Measurements from ENCODE around the gene KNDC1. TPM values are rescaled to one million over a fixed set of nuclear protein-coding genes. Genes with fewer than 3 reads are reported as not detected.
"Not testable (repeated sequence)": the region's sequence is repeated elsewhere in the genome, so short reads cannot be mapped to it uniquely, and the experiment has no call there.

KNDC1 gene, protein sequence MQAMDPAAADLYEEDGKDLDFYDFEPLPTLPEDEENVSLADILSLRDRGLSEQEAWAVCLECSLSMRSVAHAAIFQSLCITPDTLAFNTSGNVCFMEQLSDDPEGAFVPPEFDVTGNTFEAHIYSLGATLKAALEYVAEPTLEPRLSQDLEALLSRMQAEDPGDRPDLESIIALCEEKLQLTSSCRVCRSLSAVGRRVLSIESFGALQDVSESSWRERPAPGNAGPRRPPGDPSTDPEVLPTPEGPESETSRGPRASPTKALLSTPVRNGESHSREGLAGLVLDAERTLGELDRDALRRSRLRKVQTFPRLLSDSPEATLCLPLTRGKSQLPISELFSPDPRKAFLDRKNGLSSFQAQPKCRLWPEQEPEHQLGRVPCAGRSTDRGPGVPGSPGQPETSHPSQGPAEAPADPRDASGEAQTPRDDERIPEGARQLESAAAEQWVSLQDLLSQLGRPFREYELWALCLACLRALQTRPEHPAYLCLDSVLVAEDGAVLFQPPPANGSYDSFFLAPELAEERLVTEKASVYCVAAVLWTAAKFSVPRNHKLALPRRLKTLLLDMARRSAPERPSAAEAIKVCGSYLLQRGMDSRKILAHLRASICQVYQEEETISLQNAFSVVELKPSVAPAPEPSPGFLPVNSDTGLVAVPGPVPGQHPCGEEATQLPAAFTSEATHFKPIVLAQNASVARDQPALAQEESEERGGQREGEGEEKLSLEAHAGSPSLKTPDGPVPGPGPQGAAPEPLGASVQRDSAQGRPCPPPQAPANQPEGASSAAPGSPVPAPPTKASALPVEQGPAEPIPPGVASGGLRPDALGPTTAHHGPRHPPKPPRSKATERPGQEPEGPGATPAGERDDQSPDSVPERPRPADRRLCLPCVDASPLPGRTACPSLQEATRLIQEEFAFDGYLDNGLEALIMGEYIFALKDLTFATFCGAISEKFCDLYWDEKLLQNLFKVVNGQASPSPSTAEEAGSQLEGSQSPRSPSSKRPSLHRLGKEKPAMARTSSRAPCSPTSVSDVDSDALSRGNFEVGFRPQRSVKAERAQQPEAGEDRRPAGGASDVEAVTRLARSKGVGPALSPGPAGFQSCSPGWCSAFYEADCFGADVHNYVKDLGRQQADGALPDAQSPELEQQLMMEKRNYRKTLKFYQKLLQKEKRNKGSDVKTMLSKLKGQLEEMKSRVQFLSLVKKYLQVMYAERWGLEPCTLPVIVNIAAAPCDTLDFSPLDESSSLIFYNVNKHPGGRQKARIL (N-terminal part only)
- 10.7 TPM for polyA plus RNA-seq (ENCODE audit: insufficient read length)

DNA sequence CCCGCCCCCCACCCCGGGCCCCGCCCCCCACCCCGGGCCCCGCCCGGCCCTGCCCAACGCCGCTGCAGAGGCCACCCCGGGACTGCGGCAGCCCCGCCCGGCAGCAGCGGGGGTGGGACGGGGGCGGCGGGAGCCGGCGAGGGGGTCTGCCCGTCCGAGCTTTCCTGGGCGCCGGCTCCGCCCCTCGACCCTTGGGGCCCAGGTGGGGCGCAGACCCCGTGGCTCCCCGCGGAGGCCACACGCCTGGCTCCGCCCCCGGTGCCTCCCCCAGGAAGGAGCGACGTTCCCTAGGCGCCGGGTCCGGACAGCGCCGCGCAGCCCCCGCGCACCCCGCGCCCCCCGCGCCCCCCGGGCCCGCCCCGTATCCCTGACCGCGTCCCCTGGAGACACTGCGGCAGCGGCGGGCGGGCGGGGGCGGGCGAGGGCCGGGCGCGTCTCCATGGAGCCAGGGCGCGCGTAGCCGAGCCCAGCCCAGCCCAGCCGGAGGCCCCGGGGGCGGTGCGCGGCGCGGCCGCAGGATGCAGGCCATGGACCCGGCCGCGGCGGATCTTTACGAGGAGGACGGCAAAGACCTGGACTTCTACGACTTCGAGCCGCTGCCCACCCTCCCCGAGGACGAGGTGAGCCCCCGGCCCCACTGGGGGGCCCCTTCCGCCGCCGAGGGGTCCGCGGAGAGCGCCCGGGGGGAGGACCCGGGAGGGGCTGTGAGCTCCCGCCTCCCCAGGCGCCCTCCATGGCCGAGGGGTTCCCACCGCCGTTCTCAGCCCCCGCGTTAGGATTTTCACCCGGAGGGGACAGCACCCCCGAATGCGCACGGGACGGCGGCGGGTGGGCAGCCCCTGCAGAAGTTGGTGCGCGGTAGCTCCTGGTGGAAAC is at the start of gene KNDC1:
Gene KNDC1 (plus strand): TSS at position 270 of the 876 bp plus-strand sequence. CDS start 249 bp downstream, at position 519.
- DNase-seq, result peak; percentile 35

DNA sequence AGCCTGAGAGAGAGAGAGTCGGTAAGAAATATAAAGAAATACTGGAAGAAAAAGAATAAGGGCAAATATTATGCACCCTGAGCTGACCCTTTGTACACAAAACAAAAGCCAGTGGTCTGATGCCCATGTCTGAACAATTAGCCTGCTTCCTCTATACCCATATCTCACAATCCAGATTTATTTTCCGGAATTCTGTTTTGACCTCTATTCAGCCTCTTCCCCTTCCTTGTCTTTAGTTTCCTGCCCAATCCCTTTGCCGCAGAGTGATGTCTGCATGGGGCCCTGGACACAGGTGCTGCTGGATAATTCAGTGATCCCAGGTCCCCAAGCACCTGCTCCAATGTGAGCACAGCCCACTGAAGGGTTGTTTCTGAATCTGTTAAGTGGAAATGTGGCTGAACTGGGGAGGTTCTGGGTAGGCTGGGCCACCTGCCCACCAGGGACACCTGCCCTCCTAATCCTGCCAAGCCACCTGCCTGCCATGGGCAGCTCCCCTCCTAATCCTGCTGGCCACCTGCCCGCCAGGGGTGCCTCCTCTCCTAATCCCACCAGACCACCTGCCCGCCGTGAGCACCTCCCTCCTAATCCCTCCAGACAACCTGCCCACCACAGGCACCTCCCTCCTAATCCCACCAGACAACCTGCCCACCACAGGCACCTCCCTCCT is 49.3 kb upstream of the KNDC1 start:
- no peak for DNase-seq

DNA sequence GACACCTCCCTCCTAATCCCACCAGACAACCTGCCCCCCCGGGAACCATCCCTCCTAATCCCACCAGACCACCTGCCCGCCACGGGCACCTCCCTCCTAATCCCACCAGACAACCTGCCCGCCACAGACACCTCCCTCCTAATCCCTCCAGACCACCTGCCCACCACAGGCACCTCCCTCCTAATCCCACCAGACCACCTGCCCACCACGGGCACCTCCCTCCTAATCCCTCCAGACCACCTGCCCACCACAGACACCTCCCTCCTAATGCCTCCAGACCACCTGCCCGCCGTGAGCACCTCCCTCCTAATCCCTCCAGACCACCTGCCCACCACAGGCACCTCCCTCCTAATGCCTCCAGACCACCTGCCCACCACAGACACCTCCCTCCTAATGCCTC is 48.4 kb upstream of the KNDC1 start:
- DNase-seq, result not testable (repeated sequence)

DNA sequence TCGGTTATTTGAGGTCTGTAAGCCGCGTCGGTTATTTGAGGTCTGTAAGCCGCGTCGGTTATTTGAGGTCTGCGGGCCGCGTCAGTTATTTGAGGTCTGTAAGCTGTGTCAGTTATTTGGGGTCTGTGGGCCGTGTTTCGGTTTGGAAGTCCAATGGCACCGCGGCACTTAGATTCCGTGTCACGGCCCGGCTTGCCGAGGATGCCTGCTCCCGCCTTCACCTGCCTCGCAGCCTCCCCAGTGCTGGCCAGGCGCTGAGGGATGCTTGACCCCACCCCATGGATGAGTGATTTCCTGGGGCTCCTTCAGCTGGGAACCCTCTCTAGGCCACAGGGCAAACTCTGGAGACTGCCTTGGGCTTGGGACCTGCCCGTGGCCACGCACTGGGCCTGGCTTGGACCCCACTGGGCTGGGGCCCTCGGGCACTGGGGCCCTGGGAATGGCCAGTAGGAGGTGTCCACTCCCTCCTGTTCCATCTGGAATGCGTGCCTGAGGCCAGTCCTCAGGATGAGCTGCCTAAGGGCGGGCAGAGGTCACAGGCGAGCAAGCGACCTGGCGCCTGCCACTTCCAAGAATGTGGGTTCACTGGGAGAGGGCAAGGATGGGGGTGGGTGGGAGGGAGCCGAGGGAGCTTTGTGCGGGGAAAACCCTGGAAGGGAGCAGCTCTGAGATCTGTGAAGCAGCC is 46.7 kb upstream of the KNDC1 start:
- no peak for DNase-seq

DNA sequence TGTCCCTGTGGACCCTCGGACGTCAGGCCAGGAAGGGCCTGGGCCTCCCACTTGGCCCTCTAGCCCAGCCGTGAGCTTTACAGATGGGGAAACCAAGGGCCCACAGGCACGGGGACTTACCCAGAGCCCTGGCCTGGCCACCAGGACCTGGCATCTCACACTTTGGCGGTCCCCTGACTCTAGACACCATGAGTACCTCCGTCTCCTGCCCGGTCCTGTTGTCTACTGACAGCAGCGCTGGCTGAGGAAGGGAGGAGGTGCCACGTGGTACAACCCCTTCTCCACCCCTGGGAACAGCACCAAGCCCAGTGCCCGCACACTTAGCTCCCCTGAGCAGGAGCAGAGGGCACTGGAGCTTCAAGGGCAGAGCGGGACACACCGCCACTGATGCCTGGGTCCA is 46.2 kb upstream of the KNDC1 start:
- no peak for DNase-seq

DNA sequence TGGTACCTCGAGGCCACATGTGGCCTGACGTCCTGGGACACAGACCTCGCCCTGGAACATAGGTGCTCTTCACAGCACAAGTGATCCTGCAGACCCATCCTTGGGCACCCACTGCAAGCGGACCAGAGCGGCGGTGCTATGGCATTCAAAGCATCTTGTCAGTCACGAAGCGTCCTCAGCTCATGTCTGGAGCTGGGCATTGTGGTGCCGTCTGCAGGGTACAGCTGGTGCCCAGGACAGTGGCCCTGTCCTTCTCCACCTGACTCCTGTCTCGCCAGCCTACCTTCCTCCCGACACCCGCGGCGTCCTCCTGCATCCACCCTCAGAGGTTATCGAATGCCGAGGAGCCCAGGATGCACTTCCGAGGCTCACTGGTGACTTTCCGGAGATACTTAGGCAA is 45.8 kb upstream of the KNDC1 start:
- no peak for DNase-seq

DNA sequence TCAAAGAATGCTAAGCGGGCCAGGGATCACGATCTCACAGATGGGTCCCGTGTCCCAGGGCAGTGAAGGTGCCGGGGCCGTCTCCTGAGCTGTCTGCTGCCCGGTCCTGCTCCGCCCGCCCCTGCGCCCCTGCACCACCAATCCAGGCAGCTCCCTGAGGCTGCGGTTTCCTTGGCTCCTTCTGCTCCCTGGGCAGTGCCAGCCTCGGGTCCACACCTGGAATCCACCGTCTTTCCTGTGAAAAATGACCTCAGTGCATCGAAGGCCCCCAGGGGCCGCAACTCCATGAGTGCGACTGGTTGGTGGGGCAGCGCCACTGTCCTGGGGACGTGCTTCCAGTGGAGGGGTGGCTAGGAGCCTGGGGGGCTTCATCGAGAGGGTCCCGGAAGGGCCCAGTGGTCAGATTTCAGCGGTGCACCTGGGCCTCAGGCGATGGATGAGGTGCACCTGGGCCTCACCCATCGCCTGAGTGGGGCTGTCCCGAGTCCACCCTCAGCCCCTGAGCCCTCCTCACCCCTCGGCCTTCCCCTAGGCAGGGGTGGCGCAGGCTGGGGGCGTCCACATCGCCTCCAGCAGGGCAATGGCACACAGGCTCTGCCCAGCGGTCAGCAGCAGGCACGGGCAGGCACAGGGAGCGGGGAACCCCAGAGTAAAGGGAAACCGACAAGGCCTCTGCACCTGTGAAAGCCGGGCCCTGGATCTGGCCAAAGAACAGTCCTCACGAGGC is 45.1 kb upstream of the KNDC1 start:
- no peak for DNase-seq

DNA sequence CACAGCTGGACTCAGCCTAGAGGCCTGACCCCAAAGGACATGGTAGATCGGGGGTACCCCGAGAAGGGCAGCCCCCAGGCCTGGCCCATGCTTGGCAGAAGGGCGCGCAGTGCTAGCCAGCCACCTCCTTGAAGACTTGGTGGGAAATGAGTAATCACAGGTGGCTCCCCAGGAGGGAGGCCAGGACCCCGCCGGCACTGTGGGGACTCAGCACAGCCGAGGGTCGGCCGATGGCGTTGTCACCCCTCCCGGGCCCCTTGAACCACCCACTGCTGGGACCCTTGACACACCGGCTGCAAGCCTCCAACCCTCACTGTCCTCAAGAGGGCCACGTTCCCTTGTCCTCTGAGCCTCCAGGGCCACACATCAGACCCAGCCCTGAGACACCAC is 44.6 kb upstream of the KNDC1 start:
- no peak for DNase-seq

DNA sequence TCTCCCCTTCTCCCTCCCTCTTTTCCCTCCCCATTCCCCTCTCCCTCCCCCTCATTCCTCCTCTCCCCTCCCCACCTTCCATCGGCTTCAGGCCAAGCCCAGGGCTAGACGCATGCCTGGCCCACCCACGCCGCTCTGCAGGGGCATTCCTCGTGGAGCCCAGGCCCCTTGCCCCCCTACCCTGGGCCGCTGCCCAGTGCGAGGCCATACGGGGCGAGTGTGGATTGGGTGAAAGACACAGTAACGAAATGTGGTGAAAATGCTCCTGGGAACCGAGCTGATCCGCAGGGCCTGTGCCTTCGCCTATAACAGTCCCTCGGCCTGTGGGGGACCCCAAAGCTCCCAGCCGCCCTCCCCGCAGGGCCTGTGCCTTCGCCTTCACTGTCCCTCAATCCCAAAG is 44.0 kb upstream of the KNDC1 start:
- DNase-seq, result no peak

DNA sequence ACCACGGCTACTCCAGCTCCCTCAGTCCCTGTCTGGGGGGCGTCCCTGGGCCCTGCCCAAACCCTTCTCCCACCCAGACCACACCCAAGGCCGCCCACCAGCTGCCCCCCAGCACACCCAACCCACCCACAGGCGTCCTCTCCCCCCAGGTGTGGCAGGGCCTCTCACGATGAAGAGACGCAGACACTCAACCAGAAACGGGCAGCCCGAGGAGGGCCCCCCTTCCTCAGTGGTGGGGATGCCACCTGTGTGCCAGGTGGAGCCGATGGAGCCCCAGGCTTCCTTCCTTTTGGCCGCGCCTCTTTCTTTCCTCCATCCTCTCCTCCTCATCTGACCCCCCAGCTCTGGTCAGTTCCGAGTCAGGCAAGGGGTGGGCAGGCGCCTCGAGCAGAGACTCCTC is 43.6 kb upstream of the KNDC1 start:
- no peak for DNase-seq

DNA sequence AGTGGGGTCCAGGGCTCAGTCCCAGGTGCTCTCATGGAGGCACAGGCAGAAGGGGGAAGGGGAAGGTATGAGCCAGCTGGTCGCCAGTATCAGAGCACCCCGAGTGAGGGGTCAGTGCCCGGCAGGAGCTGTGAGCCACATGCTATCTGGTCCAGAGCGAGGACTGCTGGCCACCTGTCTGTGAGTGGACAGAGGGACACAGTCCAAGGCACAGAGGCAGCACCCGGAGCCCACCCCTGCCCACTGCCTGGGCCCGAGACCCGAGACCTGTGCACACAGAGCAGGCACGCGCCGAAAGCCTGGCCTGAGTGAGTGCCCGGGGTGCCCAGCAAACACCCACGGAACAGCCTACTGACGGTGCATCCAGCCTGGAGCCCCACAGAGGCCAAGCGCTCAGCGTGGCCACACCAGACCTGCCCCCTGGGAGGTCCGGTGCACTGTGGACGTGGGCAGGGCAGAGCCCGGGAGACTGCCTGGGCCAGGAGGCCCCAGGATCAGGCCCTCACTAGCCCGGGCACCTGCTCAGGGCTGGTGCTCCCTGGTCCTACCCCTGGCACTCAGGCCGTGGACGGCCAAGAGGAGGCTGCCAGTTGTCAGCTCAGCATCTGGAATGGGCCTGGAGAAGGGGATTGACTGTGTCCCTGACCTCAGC is 42.9 kb upstream of the KNDC1 start:
- DNase-seq, result no peak

DNA sequence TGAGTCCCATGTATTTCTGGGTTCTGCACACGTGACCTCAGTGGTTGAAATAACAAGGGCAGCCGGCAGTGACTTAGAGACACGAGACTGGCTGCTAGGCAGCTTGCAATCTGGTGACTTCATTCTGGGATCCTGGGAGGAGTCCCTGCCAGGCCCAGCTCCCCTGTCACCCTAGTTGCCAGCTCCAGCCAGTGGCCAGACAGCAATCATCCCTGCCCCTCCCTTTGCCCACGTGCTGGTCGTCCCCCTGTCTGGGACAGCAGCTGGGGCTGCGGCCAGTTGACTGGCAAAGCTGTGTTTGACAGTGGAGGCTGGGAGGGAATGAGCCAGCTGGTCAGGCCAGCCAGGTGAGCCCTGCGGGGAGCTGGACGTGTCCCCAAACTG is 42.3 kb upstream of the KNDC1 start:
- no peak for DNase-seq

DNA sequence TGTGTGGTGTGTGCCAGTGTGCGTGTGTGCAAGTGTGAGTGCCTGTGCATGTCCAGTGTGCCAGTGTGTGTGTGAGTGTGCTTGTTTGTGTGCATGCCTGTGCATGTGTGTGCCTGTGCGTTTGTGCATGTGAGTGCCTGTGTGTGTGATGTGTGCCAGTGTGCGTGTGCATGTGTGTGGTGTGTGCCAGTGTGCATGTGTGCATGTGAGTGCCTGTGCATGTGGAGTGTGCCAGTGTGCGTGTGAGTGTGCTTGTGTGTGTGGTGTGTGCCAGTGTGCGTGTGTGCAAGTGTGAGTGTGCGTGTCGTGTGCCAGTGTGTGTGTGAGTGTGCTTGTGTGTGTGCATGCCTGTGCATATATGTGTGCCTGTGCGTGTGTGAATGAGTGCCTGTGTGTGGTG is 38.5 kb upstream of the KNDC1 start:
- no peak for DNase-seq

DNA sequence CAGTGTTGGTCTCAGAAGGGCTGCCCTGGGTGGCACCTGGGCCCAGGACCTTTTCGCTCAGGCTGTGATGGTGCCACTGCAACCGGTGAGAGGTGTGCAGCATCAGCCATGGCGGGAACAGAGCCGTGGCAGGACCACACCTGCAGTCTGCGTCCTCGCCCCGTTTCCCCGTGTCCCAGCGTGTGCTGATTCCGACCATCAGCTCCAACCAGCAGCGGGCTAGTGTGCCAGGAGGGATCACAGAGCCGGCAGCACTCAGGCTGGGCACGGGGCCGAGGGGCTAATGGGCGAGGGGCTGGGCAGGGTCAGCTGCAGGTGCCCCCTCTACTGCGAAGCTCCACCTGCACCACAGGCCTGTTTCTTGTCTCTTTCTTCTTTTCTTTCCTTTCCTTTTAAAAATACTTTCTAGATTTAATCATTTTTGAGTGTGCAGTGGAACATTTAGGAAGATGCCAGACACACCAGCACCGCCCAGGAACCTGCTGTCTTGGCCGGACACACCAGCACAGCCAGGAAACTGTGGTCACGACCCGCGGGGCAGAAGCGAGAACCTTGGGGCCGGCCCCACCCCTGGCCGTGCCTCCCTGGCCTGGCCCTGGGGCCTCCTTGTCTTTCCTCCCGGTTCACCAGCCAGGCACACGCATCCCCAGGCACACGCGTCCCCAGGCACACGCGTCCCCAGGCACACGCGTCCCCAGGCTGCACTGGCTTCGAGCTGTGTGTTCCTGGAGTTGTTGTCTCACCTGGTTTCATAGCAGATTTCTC is 37.7 kb upstream of the KNDC1 start:
- no peak for DNase-seq

DNA sequence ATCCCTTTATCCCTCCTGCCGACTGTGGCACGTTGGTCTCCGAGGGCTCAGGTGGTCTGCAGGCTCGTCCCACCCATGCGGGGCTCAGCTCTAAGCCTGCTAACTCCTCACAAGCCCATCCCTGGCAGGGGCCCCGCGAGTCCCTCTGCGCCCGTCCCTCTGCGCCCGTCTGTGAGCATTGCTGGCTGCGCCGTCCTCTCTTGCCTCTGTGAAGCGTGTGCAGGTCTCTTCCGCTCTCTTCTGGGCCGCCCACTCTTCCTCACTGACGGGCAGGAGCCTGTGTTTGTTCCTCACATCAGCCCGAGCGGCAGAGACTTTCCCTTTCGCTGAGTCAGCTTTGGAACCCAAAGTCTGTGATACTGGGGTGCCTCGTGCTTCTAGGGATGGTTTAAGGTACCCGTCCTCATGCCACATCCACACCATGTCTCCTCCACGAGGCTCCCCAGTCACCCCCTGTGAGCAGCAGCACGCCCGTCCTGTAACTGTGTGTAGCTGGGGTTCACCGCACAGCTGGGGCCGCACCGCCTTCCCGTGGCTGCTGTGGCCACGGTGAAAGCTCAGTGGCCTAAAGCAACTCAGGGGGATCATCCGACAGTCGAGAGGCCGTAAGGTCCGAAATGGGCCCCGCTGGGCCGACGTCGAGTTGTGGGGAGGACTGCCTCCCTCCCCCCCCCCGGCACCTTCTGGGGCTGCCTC is 36.8 kb upstream of the KNDC1 start:
- no peak for DNase-seq

DNA sequence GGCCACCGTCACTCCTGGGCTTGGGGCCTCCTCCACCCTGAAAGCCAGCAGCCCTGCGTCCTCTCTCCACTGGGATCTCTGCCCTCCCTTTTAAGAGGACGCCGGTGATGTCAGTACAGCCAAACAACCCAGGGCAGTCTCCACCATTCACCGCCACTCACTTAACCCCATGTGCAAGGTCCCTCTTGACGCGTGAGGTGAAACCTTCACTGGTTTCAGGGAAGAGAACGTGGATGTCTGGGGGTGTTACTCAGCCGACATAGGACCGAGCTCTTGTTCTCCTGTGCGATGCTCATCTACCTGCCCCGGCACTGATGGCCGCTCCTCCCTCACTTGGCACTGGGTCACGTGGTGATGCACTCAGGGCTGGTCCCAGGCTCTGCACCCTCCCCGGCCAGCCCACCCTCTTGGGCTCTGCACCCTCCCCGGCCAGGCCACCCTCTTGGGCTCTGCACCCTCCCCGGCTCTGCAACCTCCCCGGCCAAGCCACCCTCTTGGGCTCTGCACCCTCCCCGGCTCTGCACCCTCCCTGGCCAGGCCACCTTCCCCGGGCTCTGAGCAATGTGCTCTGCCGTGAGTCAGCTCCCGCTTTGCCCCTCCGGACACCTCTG is 36.2 kb upstream of the KNDC1 start:
- DNase-seq, result no peak

DNA sequence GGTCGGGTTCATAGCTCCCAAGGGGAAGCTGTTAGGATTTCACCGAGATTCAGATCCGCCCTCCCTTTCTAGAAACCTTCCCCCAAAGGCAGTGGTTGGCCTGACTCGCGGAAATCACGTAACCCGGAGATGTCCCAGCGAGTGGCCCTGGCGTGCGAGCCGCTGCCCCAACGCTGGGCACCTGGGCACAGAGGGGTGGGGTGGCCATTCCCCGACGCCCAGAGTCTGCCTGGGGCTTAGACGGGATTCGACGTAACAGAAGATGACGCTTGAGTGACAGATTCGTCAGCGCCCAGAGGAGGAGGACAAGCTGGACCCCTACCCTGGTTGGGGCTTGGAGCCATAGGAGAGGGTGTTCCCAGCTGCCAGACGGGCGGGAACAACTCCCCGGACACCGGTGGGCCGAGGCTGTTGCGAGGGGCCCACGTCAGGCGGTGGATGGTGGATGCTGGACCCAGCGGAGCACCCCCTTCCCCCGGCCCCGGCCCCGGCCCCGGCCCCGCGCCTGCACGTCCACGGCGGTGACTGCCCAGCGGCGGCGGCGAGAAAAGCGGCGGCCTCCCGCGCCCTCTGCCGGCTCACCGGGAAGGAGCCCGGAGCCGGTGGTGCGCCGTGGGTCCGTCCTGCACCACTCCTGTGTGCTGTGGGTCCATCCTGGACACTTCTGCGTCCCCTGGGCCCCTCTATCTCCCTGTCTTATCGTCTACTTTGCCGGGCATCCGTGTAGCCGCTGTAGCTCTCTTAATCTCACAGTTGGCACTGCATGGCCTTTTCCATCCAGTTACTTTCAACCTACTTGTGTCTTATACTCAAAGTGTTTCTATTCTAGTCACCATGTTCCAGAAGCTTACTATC is 35.4 kb upstream of the KNDC1 start:
- DNase-seq, result no peak

All from hindlimb muscle (tissue), 1 donor.